OCI-LY3 (cell line): ENCODE data around the gene CXCL10.

ENCODE experiments used
- EZH2phosphoT487 ChIP-seq: fragments of 200-600 bp; shearing (Covaris generic); IDR thresholded peaks from 2 replicates; pipeline ENCODE4 v1.6.1; 2018; ENCODE audit warnings: antibody characterized with exemption, mixed run types, low read depth
- TF ChIP-seq, protein P1 (sequence below): fragments of 200-600, 300-600 bp; sonication (generic); IDR thresholded peaks from 2 replicates; pipeline ENCODE4 v1.5.1; 2014; ENCODE audit warnings: antibody characterized with exemption, low read length, low read depth

DNA sequence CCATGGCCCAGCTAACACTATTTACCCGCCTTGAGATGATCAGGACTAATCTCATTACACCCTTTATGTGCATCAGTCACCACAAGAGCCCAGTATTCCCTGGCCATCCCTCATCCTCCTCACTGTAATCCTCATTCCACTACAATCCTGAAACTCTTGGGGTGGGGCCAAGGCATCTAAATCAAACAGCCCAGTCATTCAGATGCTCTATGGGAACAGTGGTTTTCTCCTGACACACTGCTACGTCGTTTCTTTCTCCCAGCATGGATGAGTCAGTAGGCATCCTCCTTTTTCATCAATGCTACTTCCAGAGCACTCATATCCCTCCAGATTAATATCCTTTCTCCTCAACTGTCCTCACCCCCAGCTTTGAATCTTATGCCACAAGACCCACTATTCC is 38.2 kb downstream of the CXCL10 start:
- TF ChIP-seq, protein P1, sequence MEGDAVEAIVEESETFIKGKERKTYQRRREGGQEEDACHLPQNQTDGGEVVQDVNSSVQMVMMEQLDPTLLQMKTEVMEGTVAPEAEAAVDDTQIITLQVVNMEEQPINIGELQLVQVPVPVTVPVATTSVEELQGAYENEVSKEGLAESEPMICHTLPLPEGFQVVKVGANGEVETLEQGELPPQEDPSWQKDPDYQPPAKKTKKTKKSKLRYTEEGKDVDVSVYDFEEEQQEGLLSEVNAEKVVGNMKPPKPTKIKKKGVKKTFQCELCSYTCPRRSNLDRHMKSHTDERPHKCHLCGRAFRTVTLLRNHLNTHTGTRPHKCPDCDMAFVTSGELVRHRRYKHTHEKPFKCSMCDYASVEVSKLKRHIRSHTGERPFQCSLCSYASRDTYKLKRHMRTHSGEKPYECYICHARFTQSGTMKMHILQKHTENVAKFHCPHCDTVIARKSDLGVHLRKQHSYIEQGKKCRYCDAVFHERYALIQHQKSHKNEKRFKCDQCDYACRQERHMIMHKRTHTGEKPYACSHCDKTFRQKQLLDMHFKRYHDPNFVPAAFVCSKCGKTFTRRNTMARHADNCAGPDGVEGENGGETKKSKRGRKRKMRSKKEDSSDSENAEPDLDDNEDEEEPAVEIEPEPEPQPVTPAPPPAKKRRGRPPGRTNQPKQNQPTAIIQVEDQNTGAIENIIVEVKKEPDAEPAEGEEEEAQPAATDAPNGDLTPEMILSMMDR, result no peak
- TF ChIP-seq EZH2phosphoT487, result no peak
